Kidney epithelial cell (primary cell): ENCODE measurements around the gene JAKMIP3. TPM values are rescaled to one million over a fixed set of nuclear protein-coding genes. Genes with fewer than 3 reads are reported as not detected.

ENCODE experiments used
- DNase-seq: peaks from one replicate; pipeline ENCODE4 v3.0.0-alpha.2; 2010; ENCODE audit warnings: low read depth
- H3K27me3 ChIP-seq: 2 replicates; pipeline ENCODE4 v1.6.0; 2011; ENCODE audit warnings: low read length; ENCODE audit not compliant: control insufficient read depth, insufficient read depth
- H3K36me3 ChIP-seq: 2 replicates; pipeline ENCODE4 v1.5.1; 2011; ENCODE audit warnings: low read length; ENCODE audit not compliant: control insufficient read depth, insufficient read depth
- H3K4me3 ChIP-seq: 2 replicates; pipeline ENCODE4 v1.5.1; 2011; ENCODE audit warnings: low read depth, mild to moderate bottlenecking, control low read depth, low read length
- total RNA-seq: library from RNA; depleted of rRNA; stranded (reverse); fragments of >200 nt; gene quantifications from 2 replicates; pipeline ENCODE4 v1.2.3, GENCODE V29; 2015
- TF ChIP-seq, protein P1 (sequence below): IDR thresholded peaks from 2 replicates; pipeline ENCODE4 v1.5.1; 2011; ENCODE audit warnings: mild to moderate bottlenecking, moderate library complexity, low read length, control low read depth, inconsistent platforms; ENCODE audit not compliant: insufficient read depth, poor library complexity, severe bottlenecking

The JAKMIP3 gene
- not detected in 2 replicates for total RNA-seq

DNA sequence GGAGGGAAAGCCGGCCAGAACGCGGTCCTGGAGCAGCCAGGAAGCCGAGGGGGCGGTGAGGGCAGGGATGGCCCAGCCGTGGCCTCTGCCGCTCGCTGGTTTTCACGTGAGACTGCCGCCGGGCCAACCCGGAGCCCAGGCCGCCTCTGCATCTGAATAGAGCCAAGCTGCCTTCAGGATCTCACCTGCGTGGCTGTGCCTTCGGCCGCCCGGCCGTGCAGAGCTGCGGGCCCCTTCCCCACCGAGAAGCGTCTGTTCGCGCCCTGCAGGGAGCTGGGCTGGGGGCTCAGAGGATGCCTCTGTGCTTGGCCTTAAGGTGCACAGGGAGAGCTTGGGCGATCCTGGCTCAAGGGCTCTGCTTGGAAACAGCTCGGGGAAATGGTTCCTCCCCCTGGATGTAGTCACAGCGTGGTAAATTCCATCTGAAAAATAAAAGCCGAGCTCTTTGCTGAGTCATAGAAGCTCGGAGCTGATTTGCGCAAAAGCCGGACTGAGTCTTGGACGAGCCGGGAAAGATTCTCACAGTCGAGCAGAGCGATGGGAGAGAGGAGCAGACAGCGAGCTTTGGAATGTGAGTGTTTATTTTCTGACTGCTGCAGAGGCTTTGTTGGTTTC is at the start of gene JAKMIP3:
TSS of gene JAKMIP3 (plus strand) at position 456 of the 615 bp plus-strand sequence. CDS start 38,863 bp downstream, outside the sequence.
- peak; percentile 59 for DNase-seq
- H3K4me3 ChIP-seq: peak within 1 kb of the TSS; percentile 23
- TF ChIP-seq, protein P1, sequence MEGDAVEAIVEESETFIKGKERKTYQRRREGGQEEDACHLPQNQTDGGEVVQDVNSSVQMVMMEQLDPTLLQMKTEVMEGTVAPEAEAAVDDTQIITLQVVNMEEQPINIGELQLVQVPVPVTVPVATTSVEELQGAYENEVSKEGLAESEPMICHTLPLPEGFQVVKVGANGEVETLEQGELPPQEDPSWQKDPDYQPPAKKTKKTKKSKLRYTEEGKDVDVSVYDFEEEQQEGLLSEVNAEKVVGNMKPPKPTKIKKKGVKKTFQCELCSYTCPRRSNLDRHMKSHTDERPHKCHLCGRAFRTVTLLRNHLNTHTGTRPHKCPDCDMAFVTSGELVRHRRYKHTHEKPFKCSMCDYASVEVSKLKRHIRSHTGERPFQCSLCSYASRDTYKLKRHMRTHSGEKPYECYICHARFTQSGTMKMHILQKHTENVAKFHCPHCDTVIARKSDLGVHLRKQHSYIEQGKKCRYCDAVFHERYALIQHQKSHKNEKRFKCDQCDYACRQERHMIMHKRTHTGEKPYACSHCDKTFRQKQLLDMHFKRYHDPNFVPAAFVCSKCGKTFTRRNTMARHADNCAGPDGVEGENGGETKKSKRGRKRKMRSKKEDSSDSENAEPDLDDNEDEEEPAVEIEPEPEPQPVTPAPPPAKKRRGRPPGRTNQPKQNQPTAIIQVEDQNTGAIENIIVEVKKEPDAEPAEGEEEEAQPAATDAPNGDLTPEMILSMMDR: no peak
- H3K27me3 ChIP-seq: peaks cover 5% of the 10 kb centered on the region
- H3K36me3 ChIP-seq: no peaks in the 10 kb centered on the region

GRCh38 chr10:132016514-132016913 is 49.2 kb upstream of the JAKMIP3 start:
- Histone ChIP-seq H3K27me3 (no peaks in the 10 kb centered on the region), H3K4me3 (no peak overlapping the region), H3K36me3 (no peaks in the 10 kb centered on the region)
- DNase-seq: no peak
- TF ChIP-seq, protein P1: no peak

- DNase-seq: no peak
- Histone ChIP-seq H3K27me3 (peaks cover 4% of the 10 kb centered on the region), H3K4me3 (no peak overlapping the region), H3K36me3 (no peaks in the 10 kb centered on the region)
- TF ChIP-seq, protein P1: no peak
These were observed 47.3 kb upstream of the JAKMIP3 start for GRCh38 chr10:132018446-132018845.

- DNase-seq: no peak
- Histone ChIP-seq H3K27me3 (peaks cover 6% of the 10 kb centered on the region), H3K36me3 (no peaks in the 10 kb centered on the region), H3K4me3 (no peak overlapping the region)
- TF ChIP-seq, protein P1: no peak
These were observed 46.4 kb upstream of the JAKMIP3 start for GRCh38 chr10:132019366-132019765.

GRCh38 chr10:132020456-132020855 is 45.3 kb upstream of the JAKMIP3 start:
- H3K4me3 ChIP-seq: no peak overlapping the region
- no peak for DNase-seq
- peaks cover 9% of the 10 kb centered on the region for H3K27me3 ChIP-seq
- TF ChIP-seq, protein P1: no peak
- no peaks in the 10 kb centered on the region for H3K36me3 ChIP-seq

GRCh38 chr10:132021046-132021445 is 44.7 kb upstream of the JAKMIP3 start:
- Histone ChIP-seq H3K36me3 (no peaks in the 10 kb centered on the region), H3K27me3 (peaks cover 9% of the 10 kb centered on the region), H3K4me3 (no peak overlapping the region)
- no peak for DNase-seq
- TF ChIP-seq, protein P1: no peak
